Lower leg skin (tissue), 4 donors: ENCODE data around the gene SSR1. TPM values are rescaled to one million over a fixed set of nuclear protein-coding genes. Genes with fewer than 3 reads are reported as not detected.

Source experiments
- DNase-seq, 2 donors: peaks; one replicate each; pipeline ENCODE4 v3.0.0-alpha.2; 2019; ENCODE audit warnings: low spot score in 2 of 2
- H3K4me3 ChIP-seq: fragments of 200-600 bp; sonication (generic); 2 replicates; pipeline ENCODE4 v1.5.1; 2017; ENCODE audit warnings: mild to moderate bottlenecking, low read depth; ENCODE audit not compliant: poor library complexity, severe bottlenecking
- POLR2A ChIP-seq, 2 donors: fragments of 450-650 bp; IDR thresholded peaks; one replicate each; pipeline ENCODE4 v1.6.1; 2016 to 2017; ENCODE audit warnings: antibody characterized with exemption in 2 of 2, mild to moderate bottlenecking in 1 of 2, moderate library complexity in 1 of 2
- WGBS, 2 donors: methylation state at CpG; one replicate each; pipeline ENCODE4 v1.1.5; 2018; 5-methylcytosine and 5-hydroxymethylcytosine counted together
- intact Hi-C: fragments of 100-400 bp; cut with DNase I; formaldehyde crosslinking; loops from one replicate; pipeline ENCODE4 v1.15.0; 2023; ENCODE audit warnings: low total_unique reads
- total RNA-seq, 4 donors: library from RNA; depleted of rRNA; stranded (reverse); fragments of >200 nt; gene quantifications; one replicate each; pipeline ENCODE4 v1.1.0, GENCODE V29; 2016
- TF ChIP-seq, protein P1 (sequence below), 3 donors: fragments of 450-650 bp; IDR thresholded peaks; one replicate each; pipeline ENCODE4 v1.5.1; 2016; ENCODE audit warnings: antibody characterized with exemption in 3 of 3, mild to moderate bottlenecking in 3 of 3, moderate library complexity in 2 of 3

The SSR1 gene
- total RNA-seq, 4 donors from 2014 or later: 31.4 to 42.9 (median 35.3) TPM

DNA sequence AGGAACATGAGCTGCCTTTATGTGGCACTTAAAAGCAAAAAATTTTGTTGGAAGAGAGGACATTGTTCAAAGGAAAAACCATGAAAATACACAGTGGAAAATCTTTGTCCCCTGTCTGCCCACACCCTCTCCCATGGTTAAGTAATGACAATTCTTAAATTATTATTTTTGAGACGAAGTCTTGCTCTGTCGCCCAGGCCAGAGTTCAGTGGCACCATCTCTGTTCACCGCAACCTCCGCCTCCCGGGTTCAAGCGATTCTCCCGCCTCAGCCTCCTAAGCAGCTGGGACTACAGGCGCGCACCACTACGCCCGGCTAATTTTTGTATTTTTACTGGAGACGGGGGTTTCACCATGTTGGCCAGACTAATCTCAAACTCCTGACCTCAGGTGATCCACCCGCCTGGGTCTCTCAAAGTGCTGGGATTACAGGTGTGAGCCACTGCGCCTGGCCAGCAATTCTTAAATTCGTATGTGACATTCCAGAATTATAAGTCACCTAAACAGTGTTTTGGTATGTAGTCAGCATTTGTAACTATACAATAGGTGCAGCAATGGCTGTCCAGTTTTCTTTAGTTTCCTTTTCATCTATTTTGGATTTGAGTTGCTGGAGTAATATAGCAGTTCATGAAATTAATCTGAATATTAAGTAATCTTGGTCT is 636 bp upstream of the SSR1 start:
- 84 to 85% methylated on average over 15 of the region's 15 CpGs for WGBS, 2 donors
- intact Hi-C loops: no loop called here
- DNase-seq: no peak
- H3K4me3 ChIP-seq: no peak overlapping the region
- TF ChIP-seq POLR2A (IDR thresholded peaks at IDR 0.05): no peak
- TF ChIP-seq, protein P1, sequence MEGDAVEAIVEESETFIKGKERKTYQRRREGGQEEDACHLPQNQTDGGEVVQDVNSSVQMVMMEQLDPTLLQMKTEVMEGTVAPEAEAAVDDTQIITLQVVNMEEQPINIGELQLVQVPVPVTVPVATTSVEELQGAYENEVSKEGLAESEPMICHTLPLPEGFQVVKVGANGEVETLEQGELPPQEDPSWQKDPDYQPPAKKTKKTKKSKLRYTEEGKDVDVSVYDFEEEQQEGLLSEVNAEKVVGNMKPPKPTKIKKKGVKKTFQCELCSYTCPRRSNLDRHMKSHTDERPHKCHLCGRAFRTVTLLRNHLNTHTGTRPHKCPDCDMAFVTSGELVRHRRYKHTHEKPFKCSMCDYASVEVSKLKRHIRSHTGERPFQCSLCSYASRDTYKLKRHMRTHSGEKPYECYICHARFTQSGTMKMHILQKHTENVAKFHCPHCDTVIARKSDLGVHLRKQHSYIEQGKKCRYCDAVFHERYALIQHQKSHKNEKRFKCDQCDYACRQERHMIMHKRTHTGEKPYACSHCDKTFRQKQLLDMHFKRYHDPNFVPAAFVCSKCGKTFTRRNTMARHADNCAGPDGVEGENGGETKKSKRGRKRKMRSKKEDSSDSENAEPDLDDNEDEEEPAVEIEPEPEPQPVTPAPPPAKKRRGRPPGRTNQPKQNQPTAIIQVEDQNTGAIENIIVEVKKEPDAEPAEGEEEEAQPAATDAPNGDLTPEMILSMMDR (IDR thresholded peaks at IDR 0.05): no peak

DNA sequence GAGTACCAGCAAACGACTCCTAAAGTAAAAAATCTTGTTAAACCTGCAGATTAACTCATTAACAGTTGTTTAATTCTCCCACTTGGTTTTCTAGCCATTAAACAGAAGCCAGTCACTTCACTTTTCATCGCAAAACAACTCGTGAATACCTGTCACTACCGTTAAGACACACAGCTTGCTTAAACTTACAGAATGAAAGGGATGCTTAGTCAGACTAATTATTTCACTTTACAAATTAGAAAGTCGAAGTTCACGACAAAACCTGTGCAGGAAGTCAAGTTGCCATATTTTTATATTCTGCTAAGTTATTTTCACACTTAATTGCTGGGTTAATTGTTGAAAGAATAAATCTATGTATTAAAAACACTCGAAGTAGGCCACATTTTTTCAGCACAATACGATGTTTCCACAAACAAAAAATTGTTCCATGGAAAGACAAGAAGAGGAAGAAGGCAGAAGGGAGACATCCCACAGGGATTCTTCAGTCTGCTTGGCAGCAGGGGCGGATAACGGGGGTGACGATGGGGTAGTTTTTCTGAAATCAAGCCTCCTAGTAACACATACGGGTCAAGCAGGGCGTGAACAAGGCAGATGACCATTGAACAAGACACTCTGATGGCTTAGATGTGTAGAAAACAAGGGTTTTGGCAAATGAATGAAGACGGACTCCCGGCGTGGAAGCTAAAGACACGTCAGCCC is 933 bp downstream of the SSR1 start:
- intact Hi-C loops: no loop called here
- H3K4me3 ChIP-seq: peak overlapping the region; percentile 95
- TF ChIP-seq, protein P1 (IDR thresholded peaks at IDR 0.05): no peak
- no peak for TF ChIP-seq POLR2A (IDR thresholded peaks at IDR 0.05)
- no peak for DNase-seq
- WGBS, 2 donors: 1% methylated on average over 17 of the region's 17 CpGs

DNA sequence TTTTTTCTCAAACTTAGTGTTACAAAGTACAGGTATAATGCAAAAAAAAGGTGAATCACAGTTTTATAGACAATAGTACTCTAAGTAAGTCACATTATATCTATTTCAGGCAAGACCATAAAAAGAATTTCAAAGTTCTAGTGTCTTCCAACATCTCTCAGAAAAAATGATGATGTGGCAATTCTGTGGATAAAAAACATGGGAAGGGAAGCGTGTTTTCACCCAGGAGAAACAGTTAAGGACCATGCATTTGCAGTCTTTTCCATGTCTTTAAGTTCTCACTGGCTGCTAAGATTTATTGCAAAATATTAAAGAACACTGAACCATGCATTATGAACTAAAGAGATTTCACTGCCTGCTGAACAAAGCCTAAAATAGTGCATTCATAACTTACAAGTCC is 1.8 kb downstream of the SSR1 start:
- TF ChIP-seq POLR2A (IDR thresholded peaks at IDR 0.05): no peak
- TF ChIP-seq, protein P1 (IDR thresholded peaks at IDR 0.05): no peak
- no peak for DNase-seq
- H3K4me3 ChIP-seq: no peak overlapping the region
- WGBS, 2 donors: 57% methylated on average over 1 of the region's 1 CpG
- intact Hi-C loops: no loop called here

DNA sequence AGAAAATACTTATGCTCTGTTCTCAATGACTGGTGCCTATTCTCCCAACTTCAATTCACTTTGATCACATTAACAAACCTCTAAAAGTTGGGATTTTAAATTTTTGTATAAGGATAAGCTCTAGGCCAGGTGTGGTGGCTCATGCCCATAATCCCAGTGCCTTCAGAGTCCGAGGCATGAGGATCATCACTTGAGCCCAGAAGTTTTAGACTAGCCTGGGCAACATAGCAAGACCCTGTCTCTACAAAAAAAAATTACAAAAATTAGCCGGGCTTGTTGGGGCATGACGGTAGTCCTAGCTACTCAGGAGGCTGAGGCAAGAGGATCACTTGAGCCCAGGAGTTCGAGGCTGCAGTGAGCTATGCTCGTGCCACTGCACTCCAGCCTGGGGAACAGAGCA is 3.9 kb downstream of the SSR1 start:
- no peak for TF ChIP-seq POLR2A (IDR thresholded peaks at IDR 0.05)
- TF ChIP-seq, protein P1 (IDR thresholded peaks at IDR 0.05): no peak
- WGBS, 2 donors: 78 to 92% methylated on average over 5 of the region's 5 CpGs
- peak in 1 of 2 donors; percentile 26 for DNase-seq
- no peak overlapping the region for H3K4me3 ChIP-seq
- intact Hi-C loops: no loop called here

DNA sequence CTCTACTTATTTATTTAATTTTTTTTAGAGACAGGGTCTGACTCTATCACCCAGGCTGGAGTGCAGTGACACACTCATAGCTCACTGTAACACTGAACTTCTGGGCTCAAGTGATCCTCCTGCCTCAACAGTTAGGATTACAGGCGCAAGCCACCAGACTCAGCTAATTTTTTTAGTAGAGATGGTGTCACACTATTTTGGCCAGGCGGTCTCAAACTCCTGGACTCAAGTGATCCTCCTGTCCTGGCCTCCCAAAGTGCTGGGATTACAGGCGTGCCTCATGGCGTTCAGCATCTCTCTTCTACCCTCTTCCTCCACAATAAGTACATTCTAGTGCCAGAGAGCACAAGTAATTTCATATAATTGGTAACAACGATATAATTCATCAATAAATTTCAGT is 5.5 kb downstream of the SSR1 start:
- no peak overlapping the region for H3K4me3 ChIP-seq
- intact Hi-C loops: no loop called here
- DNase-seq: no peak
- no peak for TF ChIP-seq POLR2A (IDR thresholded peaks at IDR 0.05)
- TF ChIP-seq, protein P1 (IDR thresholded peaks at IDR 0.05): no peak
- 96 to 99% methylated on average over 5 of the region's 5 CpGs for WGBS, 2 donors
